Activated B cell treated with CpG ODN at 0.5 μM for 24 hours (primary cell): Measurements from ENCODE around the gene KIF4B. TPM values are rescaled to one million over a fixed set of nuclear protein-coding genes. Genes with fewer than 3 reads are reported as not detected.

Experiments used
- ATAC-seq: fragments of 200-7000 bp; cut with Tn5 transposase; one replicate; pipeline ENCODE4 v1.10.0; 2021; ENCODE audit warnings: low read depth, mild to moderate bottlenecking, moderate library complexity
- CTCF ChIA-PET: fragments of 350-600 bp; sonication (Branson Sonifier 250); formaldehyde crosslinking; loops from one replicate; lab custom pipeline; 2021; ENCODE audit warnings: antibody characterized with exemption; lab: Charles Lee
- POLR2A ChIA-PET: fragments of 350-600 bp; sonication (Branson Sonifier 250); formaldehyde crosslinking; loops from one replicate; lab custom pipeline; 2021; ENCODE audit warnings: antibody characterized with exemption; lab: Charles Lee
- DNase-seq: peaks from one replicate; pipeline ENCODE4 v3.0.0; 2022
- H3K27ac Mint-ChIP-seq: one replicate; pipeline ENCODE4 v1.8.0; 2020; ENCODE audit warnings: mixed read lengths
- H3K27me3 Mint-ChIP-seq: one replicate; pipeline ENCODE4 v1.8.0; 2021; ENCODE audit warnings: mixed read lengths
- H3K36me3 Mint-ChIP-seq: one replicate; pipeline ENCODE4 v1.8.0; 2021; ENCODE audit warnings: low read depth, mixed read lengths
- H3K4me1 Mint-ChIP-seq: one replicate; pipeline ENCODE4 v1.8.0; 2021; ENCODE audit warnings: mixed read lengths
- H3K4me3 Mint-ChIP-seq: one replicate; pipeline ENCODE4 v1.8.0; 2020; ENCODE audit warnings: mild to moderate bottlenecking, mixed read lengths
- H3K9me3 Mint-ChIP-seq: one replicate; pipeline ENCODE4 v1.8.0; 2020; ENCODE audit warnings: mixed read lengths
- CTCF ChIP-seq: fragments of 200-600 bp; IDR thresholded peaks from one replicate; pipeline ENCODE4 v1.8.0; 2022; ENCODE audit warnings: antibody characterized with exemption, mild to moderate bottlenecking
- intact Hi-C: fragments of 100-400 bp; cut with micrococcal nuclease; formaldehyde crosslinking; loops from one replicate; pipeline ENCODE4 v1.15.1; 2024
- total RNA-seq: library from RNA; stranded (reverse); gene quantifications from 2 replicates; pipeline ENCODE4 v1.2.3, GENCODE V29; 2022

The KIF4B gene
- total RNA-seq, 1 donor from 2014 or later: not detected

GRCh38 chr5:155008669-155009068 lies 4.9 kb upstream of the KIF4B start:
- Mint-ChIP-seq H3K27ac (no peak overlapping the region), H3K36me3 (no peaks in the 10 kb centered on the region), H3K9me3 (peaks cover 3% of the 10 kb centered on the region), H3K4me3 (no peak overlapping the region), H3K4me1 (no peaks in the 10 kb centered on the region), H3K27me3 (peaks cover 15% of the 10 kb centered on the region)
- DNase-seq (no peak), ATAC-seq (no peak)
- intact Hi-C loops: no loop called here
- ChIA-PET CTCF (no interaction called here), POLR2A (no interaction called here)
- no peak for TF ChIP-seq CTCF

DNA sequence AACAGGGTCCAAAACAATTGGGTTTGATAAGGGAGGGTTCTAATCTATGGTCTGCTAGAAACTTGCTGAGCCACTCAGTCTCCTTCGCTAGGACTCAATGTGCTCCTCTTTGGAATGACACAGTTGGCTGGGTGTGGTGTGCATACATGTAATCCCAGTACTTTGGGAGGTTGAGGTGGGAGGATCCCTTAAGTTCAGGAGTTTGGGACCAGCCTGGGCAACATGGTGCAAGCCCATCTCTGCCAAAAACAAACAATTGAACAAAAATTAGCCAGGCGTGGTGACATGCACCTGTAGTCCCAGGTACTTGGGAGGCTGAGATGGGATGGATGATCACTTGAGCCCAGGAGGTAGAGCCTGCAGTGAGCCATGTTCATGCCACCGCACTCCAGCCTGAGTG lies 2.7 kb upstream of the KIF4B start:
- H3K27ac Mint-ChIP-seq: no peak overlapping the region
- no peak for TF ChIP-seq CTCF
- no peak for ATAC-seq
- no peaks in the 10 kb centered on the region for H3K36me3 Mint-ChIP-seq
- CTCF ChIA-PET: no interaction called here
- intact Hi-C loops: no loop called here
- DNase-seq: no peak
- H3K9me3 Mint-ChIP-seq: no peaks in the 10 kb centered on the region
- H3K27me3 Mint-ChIP-seq: peaks cover 13% of the 10 kb centered on the region
- H3K4me3 Mint-ChIP-seq: no peak overlapping the region
- POLR2A ChIA-PET: no interaction called here
- no peaks in the 10 kb centered on the region for H3K4me1 Mint-ChIP-seq

GRCh38 chr5:155015239-155015638 lies 1.7 kb downstream of the KIF4B start:
- POLR2A ChIA-PET: no interaction called here
- intact Hi-C loops: no loop called here
- CTCF ChIA-PET: no interaction called here
- Mint-ChIP-seq H3K27ac (no peak overlapping the region), H3K4me1 (no peaks in the 10 kb centered on the region), H3K9me3 (no peaks in the 10 kb centered on the region), H3K36me3 (no peaks in the 10 kb centered on the region), H3K4me3 (no peak overlapping the region), H3K27me3 (peaks cover 11% of the 10 kb centered on the region)
- DNase-seq (no peak), ATAC-seq (no peak)
- no peak for TF ChIP-seq CTCF

- no peak for ATAC-seq
Observed at GRCh38 chr5:155017610-155018009, 4.1 kb downstream of the KIF4B start.

DNA sequence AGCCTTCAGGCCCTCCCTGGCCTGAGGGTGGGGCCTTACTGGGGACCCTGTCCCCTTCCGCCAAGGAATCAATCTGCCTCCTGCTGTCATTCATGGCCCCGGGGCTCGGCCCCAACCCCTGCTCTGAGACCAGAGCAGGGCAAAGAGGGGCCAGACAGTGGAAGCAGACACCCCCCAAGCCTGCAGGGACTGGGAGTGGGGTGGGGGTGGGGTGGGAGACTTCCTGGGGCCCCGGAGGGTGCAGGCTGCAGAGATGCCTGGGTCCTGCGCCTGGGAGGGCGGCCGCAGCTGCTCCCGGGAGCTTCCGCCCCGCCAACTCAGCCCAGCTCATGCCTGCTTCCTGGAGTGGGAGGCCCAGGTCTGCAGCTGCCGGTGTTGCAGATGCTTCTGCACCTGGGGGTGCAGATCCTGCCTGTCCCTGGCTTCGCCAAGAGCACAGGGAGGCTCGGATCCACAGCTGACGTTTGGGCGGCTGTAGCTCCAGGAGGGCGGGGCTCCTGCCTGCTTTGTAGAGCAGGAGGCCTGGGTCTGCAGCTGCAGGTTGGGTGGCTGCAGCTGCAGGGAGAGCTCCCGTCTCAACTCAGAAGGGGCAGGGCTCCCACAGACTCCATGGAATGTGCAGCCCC lies 6.2 kb downstream of the KIF4B start:
- Mint-ChIP-seq H3K27me3 (peaks cover 10% of the 10 kb centered on the region), H3K4me3 (no peak overlapping the region), H3K36me3 (no peaks in the 10 kb centered on the region), H3K4me1 (no peaks in the 10 kb centered on the region), H3K27ac (no peak overlapping the region), H3K9me3 (no peaks in the 10 kb centered on the region)
- ATAC-seq (no peak), DNase-seq (no peak)
- intact Hi-C loops: no loop called here
- no peak for TF ChIP-seq CTCF
- POLR2A ChIA-PET: no interaction called here
- CTCF ChIA-PET: no interaction called here

More at GRCh38 chr5:155017610-155018009, 4.1 kb downstream of the KIF4B start:
- no peak for DNase-seq
- POLR2A ChIA-PET: no interaction called here
- Mint-ChIP-seq H3K4me3 (no peak overlapping the region), H3K27me3 (peaks cover 8% of the 10 kb centered on the region), H3K4me1 (no peaks in the 10 kb centered on the region), H3K36me3 (no peaks in the 10 kb centered on the region), H3K27ac (no peak overlapping the region), H3K9me3 (no peaks in the 10 kb centered on the region)
- no peak for TF ChIP-seq CTCF
- intact Hi-C loops: no loop called here
- CTCF ChIA-PET: no interaction called here
